Middle frontal gyrus (tissue), 1 donor: ENCODE results near the gene TMEM69.
"Not testable (repeated sequence)": the region's sequence is repeated elsewhere in the genome, so short reads cannot be mapped to it uniquely, and the experiment has no call there.

ENCODE experiments used
- DNase-seq: peaks from one replicate; pipeline ENCODE4 v3.0.0-alpha.2; 2015; ENCODE audit warnings: low spot score; ENCODE audit errors: extremely low spot score

The TMEM69 gene

DNA sequence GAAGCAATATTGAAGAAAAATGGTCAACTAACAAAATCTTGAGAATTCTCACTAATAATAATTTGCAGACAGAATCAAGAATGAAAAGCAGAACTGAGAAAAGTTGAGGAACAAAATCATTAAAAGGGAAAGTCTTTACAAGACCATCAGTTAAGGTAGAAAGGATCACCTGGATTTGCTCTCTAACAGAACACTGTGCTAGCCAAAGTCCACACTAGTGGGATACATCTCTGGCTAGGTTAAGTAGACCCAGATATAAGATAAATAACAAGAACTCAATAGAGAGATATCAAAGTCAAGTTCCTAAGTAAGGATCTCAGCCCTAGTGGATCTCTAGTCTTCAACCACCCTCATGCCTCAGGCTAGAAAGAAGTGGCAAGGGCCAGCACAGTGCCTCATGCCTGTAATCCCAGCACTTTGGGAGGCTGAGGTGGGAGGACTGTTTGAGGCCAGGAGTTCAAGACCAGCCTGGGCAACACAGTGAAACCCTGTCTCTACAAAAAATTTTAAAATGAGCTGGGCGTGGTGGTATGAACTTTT lies 42.9 kb downstream of the TMEM69 start:
- DNase-seq: no peak

DNA sequence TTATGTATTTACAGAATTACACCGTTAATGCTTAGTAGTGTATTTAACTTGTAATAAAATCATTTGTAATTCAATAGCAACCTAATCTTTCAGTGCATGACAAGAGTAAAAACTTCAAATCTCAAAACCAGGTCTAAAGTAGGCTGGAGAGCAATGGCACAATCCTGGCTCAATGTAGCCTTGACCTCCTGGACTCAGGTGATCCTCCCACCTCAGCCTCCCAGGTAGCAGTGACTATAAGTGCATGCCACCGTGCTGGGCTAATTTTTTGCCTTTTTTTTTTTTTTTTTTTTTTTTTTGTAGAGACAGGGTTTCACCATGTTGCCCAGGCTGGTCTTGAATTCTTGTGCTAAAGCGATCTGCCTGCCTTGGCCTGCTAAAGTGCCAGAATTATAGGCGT lies 51.2 kb downstream of the TMEM69 start:
- no peak for DNase-seq

DNA sequence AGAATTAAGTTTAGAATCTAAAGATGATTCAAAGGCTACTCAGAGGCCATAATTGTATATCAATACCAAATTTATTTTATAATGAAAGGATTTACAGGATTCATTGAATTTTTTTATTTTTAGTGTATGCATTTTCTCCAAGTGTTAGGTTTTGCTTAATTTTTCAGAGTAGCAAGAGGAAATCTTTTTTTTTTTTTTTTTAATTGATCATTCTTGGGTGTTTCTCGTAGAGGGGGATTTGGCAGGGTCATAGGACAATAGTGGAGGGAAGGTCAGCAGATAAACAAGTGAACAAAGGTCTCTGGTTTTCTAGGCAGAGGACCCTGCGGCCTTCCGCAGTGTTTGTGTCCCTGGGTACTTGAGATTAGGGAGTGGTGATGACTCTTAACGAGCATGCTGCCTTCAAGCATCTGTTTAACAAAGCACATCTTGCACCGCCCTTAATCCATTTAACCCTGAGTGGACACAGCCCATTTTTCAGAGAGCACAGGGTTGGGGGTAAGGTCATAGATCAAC lies 51.7 kb downstream of the TMEM69 start:
- DNase-seq: not testable (repeated sequence)
